Measurements from ENCODE around the gene RGS11. TPM values are rescaled to one million over a fixed set of nuclear protein-coding genes. Genes with fewer than 3 reads are reported as not detected.

The RGS11 gene
- total and polyA plus RNA-seq, 4 donors = 0.51 to 1.6 (median 0.77) TPM; not detected in 1

GRCh38 chr16:301950-302349 lies 26.2 kb upstream of the RGS11 start:
- WGBS = 98% methylated on average over 13 of the region's 13 CpGs
- TF ChIP-seq GABPA (IDR thresholded peaks at IDR 0.05 in 1 of 2, conservative IDR thresholded peaks at IDR 0.05 in 1 of 2) (no peak), SP1 (IDR thresholded peaks at IDR 0.05) (no peak), TAF1 (conservative IDR thresholded peaks at IDR 0.05) (no peak), RAD21 (IDR thresholded peaks at IDR 0.05) (no peak), FOXA1 (IDR thresholded peaks at IDR 0.05) (no peak), JUND (IDR thresholded peaks at IDR 0.05) (no peak)
- TF ChIP-seq, protein P1, sequence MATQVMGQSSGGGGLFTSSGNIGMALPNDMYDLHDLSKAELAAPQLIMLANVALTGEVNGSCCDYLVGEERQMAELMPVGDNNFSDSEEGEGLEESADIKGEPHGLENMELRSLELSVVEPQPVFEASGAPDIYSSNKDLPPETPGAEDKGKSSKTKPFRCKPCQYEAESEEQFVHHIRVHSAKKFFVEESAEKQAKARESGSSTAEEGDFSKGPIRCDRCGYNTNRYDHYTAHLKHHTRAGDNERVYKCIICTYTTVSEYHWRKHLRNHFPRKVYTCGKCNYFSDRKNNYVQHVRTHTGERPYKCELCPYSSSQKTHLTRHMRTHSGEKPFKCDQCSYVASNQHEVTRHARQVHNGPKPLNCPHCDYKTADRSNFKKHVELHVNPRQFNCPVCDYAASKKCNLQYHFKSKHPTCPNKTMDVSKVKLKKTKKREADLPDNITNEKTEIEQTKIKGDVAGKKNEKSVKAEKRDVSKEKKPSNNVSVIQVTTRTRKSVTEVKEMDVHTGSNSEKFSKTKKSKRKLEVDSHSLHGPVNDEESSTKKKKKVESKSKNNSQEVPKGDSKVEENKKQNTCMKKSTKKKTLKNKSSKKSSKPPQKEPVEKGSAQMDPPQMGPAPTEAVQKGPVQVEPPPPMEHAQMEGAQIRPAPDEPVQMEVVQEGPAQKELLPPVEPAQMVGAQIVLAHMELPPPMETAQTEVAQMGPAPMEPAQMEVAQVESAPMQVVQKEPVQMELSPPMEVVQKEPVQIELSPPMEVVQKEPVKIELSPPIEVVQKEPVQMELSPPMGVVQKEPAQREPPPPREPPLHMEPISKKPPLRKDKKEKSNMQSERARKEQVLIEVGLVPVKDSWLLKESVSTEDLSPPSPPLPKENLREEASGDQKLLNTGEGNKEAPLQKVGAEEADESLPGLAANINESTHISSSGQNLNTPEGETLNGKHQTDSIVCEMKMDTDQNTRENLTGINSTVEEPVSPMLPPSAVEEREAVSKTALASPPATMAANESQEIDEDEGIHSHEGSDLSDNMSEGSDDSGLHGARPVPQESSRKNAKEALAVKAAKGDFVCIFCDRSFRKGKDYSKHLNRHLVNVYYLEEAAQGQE (IDR thresholded peaks at IDR 0.05) = no peak
- TF ChIP-seq, protein P2, sequence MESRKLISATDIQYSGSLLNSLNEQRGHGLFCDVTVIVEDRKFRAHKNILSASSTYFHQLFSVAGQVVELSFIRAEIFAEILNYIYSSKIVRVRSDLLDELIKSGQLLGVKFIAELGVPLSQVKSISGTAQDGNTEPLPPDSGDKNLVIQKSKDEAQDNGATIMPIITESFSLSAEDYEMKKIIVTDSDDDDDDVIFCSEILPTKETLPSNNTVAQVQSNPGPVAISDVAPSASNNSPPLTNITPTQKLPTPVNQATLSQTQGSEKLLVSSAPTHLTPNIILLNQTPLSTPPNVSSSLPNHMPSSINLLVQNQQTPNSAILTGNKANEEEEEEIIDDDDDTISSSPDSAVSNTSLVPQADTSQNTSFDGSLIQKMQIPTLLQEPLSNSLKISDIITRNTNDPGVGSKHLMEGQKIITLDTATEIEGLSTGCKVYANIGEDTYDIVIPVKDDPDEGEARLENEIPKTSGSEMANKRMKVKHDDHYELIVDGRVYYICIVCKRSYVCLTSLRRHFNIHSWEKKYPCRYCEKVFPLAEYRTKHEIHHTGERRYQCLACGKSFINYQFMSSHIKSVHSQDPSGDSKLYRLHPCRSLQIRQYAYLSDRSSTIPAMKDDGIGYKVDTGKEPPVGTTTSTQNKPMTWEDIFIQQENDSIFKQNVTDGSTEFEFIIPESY (IDR thresholded peaks at IDR 0.05) = no peak
- no peak overlapping the region for H3K9ac ChIP-seq (ENCODE audit: low read depth in 1 of 2, low read length in 2 of 2)
- no peaks in the 10 kb centered on the region for H3K27me3 ChIP-seq (ENCODE audit: control insufficient read depth in 4 of 4, insufficient read depth in 4 of 4, low read length in 3 of 4)
- H3K4me3 ChIP-seq (ENCODE audit: low read depth in 1 of 3, low read length in 3 of 3) = no peak overlapping the region
- no peak overlapping the region for H3K27ac ChIP-seq (ENCODE audit: low read depth in 1 of 2, low read length in 2 of 2)
- H3K9me3 ChIP-seq (ENCODE audit: control insufficient read depth in 4 of 4, low read length in 3 of 4) = no peaks in the 10 kb centered on the region
- peaks cover 0 to 19% (median 4%) of the 10 kb centered on the region in 4 donors for H3K36me3 ChIP-seq (ENCODE audit: control insufficient read depth in 4 of 4, insufficient read depth in 3 of 4, low read depth in 1 of 4, low read length in 3 of 4)
- no peak for DNase-seq (ENCODE audit: low spot score)
- no peaks in the 10 kb centered on the region for H3K4me1 ChIP-seq (ENCODE audit: control insufficient read depth in 4 of 4, insufficient read depth in 4 of 4, low read length in 3 of 4)

DNA sequence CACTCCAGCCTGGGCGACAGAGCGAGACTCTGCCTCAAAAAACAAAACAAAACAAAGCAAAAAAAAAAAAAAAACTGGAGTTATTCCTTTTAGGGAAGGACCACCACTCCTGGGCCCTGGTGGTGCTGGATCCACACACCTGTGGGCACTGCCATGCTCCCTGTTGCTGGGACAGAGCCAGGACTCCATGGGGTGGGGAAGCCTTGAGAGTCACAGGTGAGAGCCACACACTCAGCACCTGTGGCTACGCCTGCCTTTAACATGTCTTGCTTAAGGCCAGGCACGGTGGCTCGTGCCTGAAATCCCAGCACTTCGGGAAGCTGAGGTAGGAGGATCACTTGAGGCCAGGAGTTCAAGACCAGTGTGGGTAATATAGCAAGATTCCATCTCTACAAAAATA lies 25.5 kb upstream of the RGS11 start:
- peaks cover 0 to 21% (median 4%) of the 10 kb centered on the region in 4 donors for H3K36me3 ChIP-seq (ENCODE audit: control insufficient read depth in 4 of 4, insufficient read depth in 3 of 4, low read depth in 1 of 4, low read length in 3 of 4)
- no peak overlapping the region for H3K27ac ChIP-seq (ENCODE audit: low read depth in 1 of 2, low read length in 2 of 2)
- DNase-seq (ENCODE audit: low spot score) = no peak
- H3K27me3 ChIP-seq (ENCODE audit: control insufficient read depth in 4 of 4, insufficient read depth in 4 of 4, low read length in 3 of 4) = no peaks in the 10 kb centered on the region
- 96% methylated on average over 6 of the region's 6 CpGs for WGBS
- H3K4me1 ChIP-seq (ENCODE audit: control insufficient read depth in 4 of 4, insufficient read depth in 4 of 4, low read length in 3 of 4) = no peaks in the 10 kb centered on the region
- no peak overlapping the region for H3K4me3 ChIP-seq (ENCODE audit: low read depth in 1 of 3, low read length in 3 of 3)
- no peak overlapping the region for H3K9ac ChIP-seq (ENCODE audit: low read depth in 1 of 2, low read length in 2 of 2)
- H3K9me3 ChIP-seq (ENCODE audit: control insufficient read depth in 4 of 4, low read length in 3 of 4) = no peaks in the 10 kb centered on the region
- TF ChIP-seq RAD21 (IDR thresholded peaks at IDR 0.05) = no peak
- no peak for TF ChIP-seq TAF1 (conservative IDR thresholded peaks at IDR 0.05)
- no peak for TF ChIP-seq HNF4A (conservative IDR thresholded peaks at IDR 0.05)
- no peak for TF ChIP-seq SP1 (IDR thresholded peaks at IDR 0.05)
- TF ChIP-seq, protein P2 (IDR thresholded peaks at IDR 0.05) = no peak
- no peak for TF ChIP-seq NR2F2 (IDR thresholded peaks at IDR 0.05)
- TF ChIP-seq MAX (IDR thresholded peaks at IDR 0.05) = no peak
- no peak for TF ChIP-seq YY1 (IDR thresholded peaks at IDR 0.05)
- TF ChIP-seq, protein P3, sequence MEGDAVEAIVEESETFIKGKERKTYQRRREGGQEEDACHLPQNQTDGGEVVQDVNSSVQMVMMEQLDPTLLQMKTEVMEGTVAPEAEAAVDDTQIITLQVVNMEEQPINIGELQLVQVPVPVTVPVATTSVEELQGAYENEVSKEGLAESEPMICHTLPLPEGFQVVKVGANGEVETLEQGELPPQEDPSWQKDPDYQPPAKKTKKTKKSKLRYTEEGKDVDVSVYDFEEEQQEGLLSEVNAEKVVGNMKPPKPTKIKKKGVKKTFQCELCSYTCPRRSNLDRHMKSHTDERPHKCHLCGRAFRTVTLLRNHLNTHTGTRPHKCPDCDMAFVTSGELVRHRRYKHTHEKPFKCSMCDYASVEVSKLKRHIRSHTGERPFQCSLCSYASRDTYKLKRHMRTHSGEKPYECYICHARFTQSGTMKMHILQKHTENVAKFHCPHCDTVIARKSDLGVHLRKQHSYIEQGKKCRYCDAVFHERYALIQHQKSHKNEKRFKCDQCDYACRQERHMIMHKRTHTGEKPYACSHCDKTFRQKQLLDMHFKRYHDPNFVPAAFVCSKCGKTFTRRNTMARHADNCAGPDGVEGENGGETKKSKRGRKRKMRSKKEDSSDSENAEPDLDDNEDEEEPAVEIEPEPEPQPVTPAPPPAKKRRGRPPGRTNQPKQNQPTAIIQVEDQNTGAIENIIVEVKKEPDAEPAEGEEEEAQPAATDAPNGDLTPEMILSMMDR (IDR thresholded peaks at IDR 0.05; ENCODE audit: low read depth, low read length, missing input control) = no peak
- no peak for TF ChIP-seq RXRA (IDR thresholded peaks at IDR 0.05)
- TF ChIP-seq FOXA1 (IDR thresholded peaks at IDR 0.05) = no peak
- no peak for TF ChIP-seq ATF3 (IDR thresholded peaks at IDR 0.05)
- TF ChIP-seq GABPA (IDR thresholded peaks at IDR 0.05 in 1 of 2, conservative IDR thresholded peaks at IDR 0.05 in 1 of 2) = no peak
- TF ChIP-seq FOXA2 (IDR thresholded peaks at IDR 0.05) = no peak
- no peak for TF ChIP-seq EGR1 (IDR thresholded peaks at IDR 0.05; ENCODE audit: low read depth in 2 of 2)
- TF ChIP-seq, protein P1 (IDR thresholded peaks at IDR 0.05) = no peak
- no peak for TF ChIP-seq HNF4G (IDR thresholded peaks at IDR 0.05)
- no peak for TF ChIP-seq JUND (IDR thresholded peaks at IDR 0.05)

All from liver (tissue), 9 donors.